Effector CD4-positive, alpha-beta T cell (primary cell): ENCODE results near the gene CCDC87.

Experiments used
- DNase-seq: peaks from one replicate; pipeline ENCODE4 v3.0.0-alpha.2; 2020

Gene CCDC87

GRCh38 chr11:66570850-66571180 is 22.0 kb downstream of the CCDC87 start:
- DNase-seq, result no peak

DNA sequence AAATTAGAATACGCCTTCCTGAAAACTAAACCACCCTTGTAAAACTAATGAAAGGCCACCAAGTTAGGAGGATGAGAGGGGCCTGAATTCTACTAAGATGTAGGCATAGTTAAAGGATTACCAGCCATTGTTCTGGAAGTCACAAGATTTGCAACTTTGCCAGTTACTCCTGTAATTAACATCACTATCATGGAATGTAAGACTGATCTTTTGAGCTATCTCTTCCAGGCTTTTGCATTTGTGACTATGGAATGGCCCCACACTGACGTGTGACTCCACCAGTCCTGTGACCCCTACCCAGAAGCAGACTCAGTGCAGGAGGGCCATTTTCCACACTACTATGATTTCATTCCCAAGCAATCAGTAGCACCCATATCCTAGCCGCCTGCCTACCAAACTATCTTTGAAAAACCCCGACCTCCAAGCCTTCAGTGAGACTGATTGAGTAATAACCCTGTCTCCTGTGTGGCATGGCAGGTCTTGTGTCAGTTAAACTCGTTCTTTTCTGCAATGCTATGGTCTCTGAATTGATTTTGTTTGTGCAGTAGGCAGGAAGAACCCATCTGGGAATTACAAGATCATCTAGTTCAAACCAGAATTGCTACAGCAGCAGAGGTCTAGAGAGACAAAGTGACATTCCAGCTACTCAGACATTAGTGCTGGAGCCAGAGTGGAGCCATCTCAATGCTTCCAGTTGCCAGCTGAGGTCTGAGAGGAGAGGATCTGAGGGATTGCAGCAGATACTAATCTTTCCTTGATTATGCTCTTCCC is 22.6 kb downstream of the CCDC87 start:
- DNase-seq, result no peak

- DNase-seq, result no peak
Measured at GRCh38 chr11:66569076-66569475, 23.8 kb downstream of the CCDC87 start.

GRCh38 chr11:66568124-66568916 is 24.5 kb downstream of the CCDC87 start, which contains the start of gene CTSF:
Gene CTSF, minus strand, starts transcription at chr11:66568606. Its CDS starts 120 bp downstream, at chr11:66568486.
- DNase-seq, result peak; percentile 58

GRCh38 chr11:66567787-66568123 is 25.1 kb downstream of the CCDC87 start:
- no peak for DNase-seq

- no peak for DNase-seq
Measured at GRCh38 chr11:66566221-66566620, 26.6 kb downstream of the CCDC87 start.

DNA sequence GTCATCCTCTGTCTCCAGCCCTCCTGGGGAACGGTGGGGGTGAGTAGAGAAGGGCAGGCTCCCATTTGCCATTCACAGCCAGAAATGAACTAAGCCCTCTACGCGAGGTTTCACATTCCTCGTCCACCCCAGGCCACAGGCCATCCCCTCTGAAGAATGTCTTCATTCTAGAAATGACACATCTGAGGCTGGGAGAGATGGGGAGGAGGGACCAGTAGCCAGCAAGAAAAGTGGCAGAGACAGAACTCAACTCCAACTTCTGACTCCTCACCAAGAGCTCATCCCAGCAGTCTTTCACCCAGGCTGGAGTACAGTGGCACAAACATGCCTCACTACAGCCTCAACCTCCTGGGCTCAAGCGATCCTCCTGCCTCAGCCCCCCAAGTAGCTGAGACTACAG is 27.9 kb downstream of the CCDC87 start:
- no peak for DNase-seq

DNA sequence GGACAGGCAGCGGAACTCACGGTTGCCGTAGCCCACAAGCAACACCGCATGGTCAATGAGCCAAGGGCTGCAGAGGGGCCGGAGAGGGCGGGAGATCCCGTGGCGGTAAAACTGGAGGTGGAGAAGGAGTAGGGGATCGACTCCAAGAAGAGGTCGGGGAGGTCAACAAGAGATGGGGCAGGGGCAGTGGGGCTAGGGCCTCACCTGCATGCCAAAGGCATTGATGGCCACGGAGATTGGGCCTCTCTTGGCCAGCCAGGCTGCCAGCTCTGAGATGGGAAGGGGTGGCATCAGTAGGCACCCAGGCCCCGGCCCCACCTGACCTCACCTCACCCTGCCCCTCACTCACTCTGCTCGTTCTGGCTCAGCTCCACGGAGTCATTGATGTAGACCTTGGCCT is 28.3 kb downstream of the CCDC87 start:
- DNase-seq, result no peak

DNA sequence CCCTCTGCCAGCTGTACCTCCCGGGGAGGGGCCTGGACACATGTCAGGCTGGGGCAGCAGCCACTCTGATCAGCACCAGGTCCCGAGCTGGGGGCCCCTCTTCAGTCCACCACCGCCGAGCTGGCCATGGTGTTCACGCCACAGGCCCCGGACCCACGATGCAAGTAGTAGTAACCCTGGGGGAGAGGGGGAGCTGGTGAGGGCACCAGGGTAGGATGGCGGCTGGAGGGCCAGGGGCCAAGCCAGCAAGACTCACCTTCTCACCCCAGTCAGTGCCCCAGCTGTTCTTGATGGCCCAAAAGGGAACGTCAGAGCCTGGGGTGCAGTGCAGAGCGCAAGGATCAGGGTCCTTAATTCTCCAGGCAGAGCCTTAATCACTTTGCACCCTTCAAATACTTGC is 29.0 kb downstream of the CCDC87 start:
- no peak for DNase-seq

DNA sequence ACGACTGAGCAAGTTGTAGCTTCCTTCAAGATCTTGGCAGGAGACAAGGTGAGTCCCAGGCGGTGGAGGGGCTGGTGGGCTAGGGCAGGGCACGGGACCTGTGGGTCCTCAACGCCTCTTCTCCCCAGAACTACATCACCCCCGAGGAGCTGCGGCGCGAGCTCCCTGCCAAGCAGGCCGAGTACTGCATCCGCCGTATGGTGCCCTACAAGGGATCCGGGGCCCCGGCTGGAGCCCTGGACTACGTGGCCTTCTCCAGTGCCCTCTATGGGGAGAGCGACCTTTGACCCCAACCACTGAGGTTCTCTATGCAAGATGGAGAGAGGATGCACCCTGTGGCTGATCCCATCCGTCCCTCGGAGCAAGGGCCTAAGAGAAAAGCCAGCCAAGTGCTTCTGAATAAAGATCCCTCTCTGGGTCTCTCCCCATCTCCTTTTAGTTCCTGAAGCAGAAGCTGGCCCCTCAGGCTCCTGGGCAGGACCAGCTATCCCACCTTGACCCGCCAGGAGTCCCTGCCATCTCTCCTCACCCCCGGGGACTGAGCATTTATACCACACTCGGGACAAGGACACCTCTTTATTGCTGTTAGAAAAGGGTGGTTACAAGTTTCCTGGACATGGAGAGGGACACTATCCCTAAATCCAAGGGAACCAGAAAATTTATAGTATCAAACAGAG is 29.8 kb downstream of the CCDC87 start:
- DNase-seq, result no peak

GRCh38 chr11:66562275-66562674 is 30.6 kb downstream of the CCDC87 start:
- DNase-seq, result no peak

- DNase-seq, result no peak
Measured at GRCh38 chr11:66561975-66562248, 31.0 kb downstream of the CCDC87 start.

DNA sequence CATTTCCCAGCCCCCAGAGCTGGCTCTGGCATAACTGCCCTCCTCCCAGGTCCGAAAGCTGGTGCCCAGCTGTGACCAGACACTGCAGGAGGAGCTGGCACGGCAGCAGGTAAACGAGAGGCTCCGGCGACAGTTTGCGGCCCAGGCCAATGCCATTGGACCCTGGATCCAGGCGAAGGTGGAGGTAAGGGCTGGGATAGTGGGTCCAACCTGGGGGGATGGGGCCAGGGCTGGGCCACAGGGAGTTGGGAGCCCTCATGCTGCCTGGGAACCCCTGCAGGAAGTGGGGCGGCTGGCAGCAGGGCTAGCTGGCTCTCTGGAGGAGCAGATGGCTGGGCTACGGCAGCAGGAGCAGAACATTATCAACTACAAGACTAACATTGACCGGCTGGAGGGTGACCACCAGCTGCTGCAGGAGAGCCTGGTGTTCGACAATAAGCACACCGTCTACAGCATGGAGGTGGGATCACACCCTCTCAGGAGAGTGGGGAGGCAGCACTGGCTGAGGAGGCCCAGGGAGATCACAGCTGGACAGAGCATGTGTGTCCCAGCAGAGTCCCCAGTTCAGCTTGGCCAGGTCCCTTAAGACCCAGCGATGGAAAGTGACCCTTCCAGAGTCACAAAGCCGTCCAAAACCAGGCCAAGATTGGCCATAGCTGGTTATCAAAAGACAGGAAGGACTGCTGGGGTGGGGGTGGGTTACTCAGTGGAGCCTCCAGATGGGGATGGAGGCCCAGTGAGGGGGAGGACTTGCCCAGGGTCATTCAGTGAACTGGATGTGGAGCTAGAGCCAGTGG is 31.5 kb downstream of the CCDC87 start:
- no peak for DNase-seq

- no peak for DNase-seq
Measured at GRCh38 chr11:66559866-66560676, 32.8 kb downstream of the CCDC87 start.

- no peak for DNase-seq
Measured at GRCh38 chr11:66559142-66559865, 33.6 kb downstream of the CCDC87 start.

DNA sequence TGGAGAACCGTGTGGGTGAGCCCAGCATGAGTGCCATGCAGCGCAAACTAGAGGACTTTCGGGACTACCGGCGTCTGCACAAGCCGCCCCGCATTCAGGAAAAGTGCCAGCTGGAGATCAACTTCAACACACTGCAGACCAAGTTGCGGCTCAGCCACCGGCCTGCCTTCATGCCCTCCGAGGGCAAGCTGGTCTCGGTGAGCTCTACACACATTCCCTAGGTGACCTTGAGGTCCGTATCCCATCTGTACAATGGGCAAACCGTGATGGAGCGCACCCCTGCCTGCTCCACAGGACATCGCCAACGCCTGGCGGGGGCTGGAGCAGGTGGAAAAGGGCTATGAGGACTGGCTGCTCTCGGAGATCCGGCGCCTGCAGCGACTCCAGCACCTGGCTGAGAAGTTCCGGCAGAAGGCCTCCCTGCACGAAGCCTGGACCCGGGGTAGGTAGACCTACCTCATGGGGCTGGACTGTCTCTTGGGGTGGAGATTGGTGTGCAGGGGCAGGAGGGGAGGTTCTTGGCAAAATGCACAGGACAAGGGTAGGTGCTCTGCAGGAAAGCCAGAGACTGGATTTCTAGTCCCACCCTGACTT is 35.0 kb downstream of the CCDC87 start:
- DNase-seq, result no peak

DNA sequence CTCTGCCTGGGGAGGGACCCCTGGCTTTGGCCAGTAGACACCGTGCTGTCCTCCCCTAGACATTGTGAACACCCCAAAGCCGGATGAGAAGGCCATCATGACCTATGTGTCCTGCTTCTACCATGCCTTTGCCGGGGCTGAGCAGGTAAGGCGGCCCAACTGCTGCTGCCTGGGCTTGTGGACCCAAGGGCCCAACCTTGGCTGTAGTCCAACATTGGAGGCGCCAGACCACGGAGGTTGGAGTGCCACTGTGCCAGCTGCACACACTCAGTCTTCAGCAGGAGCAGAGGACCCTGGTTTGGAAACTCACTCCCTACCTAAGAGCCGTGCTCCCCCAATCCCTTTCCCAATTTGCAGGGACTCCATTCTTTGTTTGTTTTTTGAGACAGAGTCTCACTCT is 36.8 kb downstream of the CCDC87 start:
- no peak for DNase-seq

DNA sequence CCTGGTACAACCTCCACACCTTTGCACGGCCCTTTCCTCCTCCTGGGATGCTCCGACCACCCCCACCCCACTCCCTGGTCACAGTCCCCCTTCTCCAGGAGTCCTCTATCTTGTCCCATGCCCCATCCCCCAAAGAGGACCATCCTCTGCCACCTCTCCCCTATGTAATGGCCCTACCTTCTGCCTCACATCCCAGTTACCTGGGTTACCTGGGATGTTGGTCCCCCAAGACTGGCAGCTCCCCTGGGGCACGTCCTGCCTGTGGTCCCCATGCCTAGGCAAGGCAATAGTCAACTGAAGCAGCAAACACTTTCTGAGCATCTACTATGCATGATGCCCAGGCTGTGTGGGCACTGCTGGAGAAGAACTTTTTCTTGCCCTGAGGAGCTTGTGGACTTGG is 37.4 kb downstream of the CCDC87 start:
- no peak for DNase-seq

DNA sequence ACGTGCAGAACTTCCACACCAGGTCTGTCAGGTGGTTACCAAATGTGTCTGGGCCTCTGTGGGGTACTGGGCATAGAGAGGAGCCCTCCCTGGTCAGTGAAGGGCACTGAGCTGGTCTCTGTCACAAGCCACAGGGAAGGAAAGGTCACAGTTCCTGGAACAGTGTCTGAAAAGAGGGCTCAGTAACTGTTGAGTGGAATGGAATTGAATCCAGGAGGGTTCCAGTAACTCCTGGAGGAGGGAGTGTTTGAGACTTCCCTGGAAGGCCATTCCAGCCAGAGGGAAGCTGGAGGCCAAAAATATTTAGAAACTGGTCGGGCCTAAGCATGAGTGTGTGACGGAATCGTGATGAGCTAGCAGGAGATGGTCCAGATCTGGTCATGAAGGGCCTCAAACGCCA is 38.3 kb downstream of the CCDC87 start:
- DNase-seq, result no peak

GRCh38 chr11:66550887-66551286 is 42.0 kb downstream of the CCDC87 start:
- no peak for DNase-seq

GRCh38 chr11:66549696-66550095 is 43.2 kb downstream of the CCDC87 start:
- DNase-seq, result no peak
